Prostate gland (tissue), 2 donors: Measurements from ENCODE around the gene ERP27. TPM values are rescaled to one million over a fixed set of nuclear protein-coding genes. Genes with fewer than 3 reads are reported as not detected.

Source experiments
- DNase-seq: peaks from one replicate; pipeline ENCODE4 v3.0.0-alpha.2; 2019; ENCODE audit warnings: low spot score
- H3K27ac ChIP-seq, 2 donors: fragments of 200-600 bp; sonication (generic); 2 replicates each; pipeline ENCODE4 v1.5.1; 2017 to 2019
- H3K27me3 ChIP-seq: fragments of 200-600 bp; sonication (generic); replicated peaks from 2 replicates; pipeline ENCODE4 v1.5.1; 2019; ENCODE audit not compliant: insufficient read depth
- H3K36me3 ChIP-seq, 2 donors: fragments of 200-600 bp; sonication (generic); 1 replicate in 1 of 2; 2 replicates in 1 of 2; pipeline versions ENCODE4 v1.5.1 to v1.8.1; 2017 to 2019
- H3K4me1 ChIP-seq: fragments of 200-600 bp; sonication (generic); replicated peaks from 2 replicates; pipeline ENCODE4 v1.5.1; 2019
- H3K4me3 ChIP-seq, 2 donors: fragments of 200-600 bp; sonication (generic); 2 replicates each; pipeline ENCODE4 v1.5.1; 2017 to 2019
- H3K9me3 ChIP-seq: fragments of 200-600 bp; sonication (generic); 2 replicates; pipeline ENCODE4 v1.5.1; 2017
- POLR2A ChIP-seq: fragments of 450-650 bp; IDR thresholded peaks from one replicate; pipeline ENCODE4 v1.6.1; 2016; ENCODE audit warnings: antibody characterized with exemption, mild to moderate bottlenecking
- POLR2AphosphoS5 ChIP-seq: sonication (generic); formaldehyde crosslinking; IDR thresholded peaks from one replicate; pipeline ENCODE4 v1.6.1; 2017; ENCODE audit warnings: antibody characterized with exemption
- WGBS: methylation state at CpG from one replicate; pipeline ENCODE4 v1.1.5; 2018; 5-methylcytosine and 5-hydroxymethylcytosine counted together
- intact Hi-C: fragments of 100-400 bp; cut with DNase I; formaldehyde crosslinking; loops from one replicate; pipeline ENCODE4 v1.14.2; 2022
- total RNA-seq, 2 donors: library from RNA; depleted of rRNA; stranded (reverse); fragments of >200 nt; gene quantifications; one replicate each; pipeline ENCODE4 v1.1.0, GENCODE V29; 2016
- TF ChIP-seq, protein P1 (sequence below), 4 experiments: fragments of 200-600 bp in 2 of 4; fragments of 450-650 bp in 2 of 4; sonication (generic) in 2 of 4; IDR thresholded peaks; 1 replicate in 3 of 4; 2 replicates in 1 of 4; pipeline ENCODE4 v1.5.1; 2016 to 2019; ENCODE audit warnings: antibody characterized with exemption in 4 of 4, mild to moderate bottlenecking in 2 of 4, moderate library complexity in 2 of 4

The ERP27 gene
- total RNA-seq, 2 donors from 2014 or later = 0.57 to 2.3 TPM

DNA sequence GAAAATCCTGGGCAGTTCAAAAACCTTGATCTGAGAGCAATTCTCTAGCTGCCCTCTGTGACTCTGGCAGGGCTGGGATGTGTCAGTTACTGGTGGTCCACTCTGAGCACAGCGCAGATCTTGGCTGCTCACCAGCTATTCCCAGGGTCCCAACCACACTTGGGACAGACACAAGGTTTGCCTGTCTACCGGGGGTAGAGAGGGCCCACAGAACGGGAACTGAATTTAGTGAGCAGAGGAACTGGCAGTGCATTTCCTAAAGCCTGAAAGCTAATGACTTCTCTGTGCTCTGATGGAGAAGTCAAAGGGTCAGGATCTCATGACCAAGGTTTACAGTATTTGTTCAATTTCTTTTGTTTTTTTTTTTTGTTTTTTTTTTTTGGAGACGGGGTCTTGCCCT is 37.1 kb upstream of the ERP27 start:
- Histone ChIP-seq H3K27me3 (no peaks in the 10 kb centered on the region), H3K27ac (no peak overlapping the region), H3K4me3 (no peak overlapping the region), H3K9me3 (no peaks in the 10 kb centered on the region), H3K4me1 (no peaks in the 10 kb centered on the region), H3K36me3 (no peaks in the 10 kb centered on the region)
- TF ChIP-seq POLR2AphosphoS5 (no peak), POLR2A (no peak)
- TF ChIP-seq, protein P1, sequence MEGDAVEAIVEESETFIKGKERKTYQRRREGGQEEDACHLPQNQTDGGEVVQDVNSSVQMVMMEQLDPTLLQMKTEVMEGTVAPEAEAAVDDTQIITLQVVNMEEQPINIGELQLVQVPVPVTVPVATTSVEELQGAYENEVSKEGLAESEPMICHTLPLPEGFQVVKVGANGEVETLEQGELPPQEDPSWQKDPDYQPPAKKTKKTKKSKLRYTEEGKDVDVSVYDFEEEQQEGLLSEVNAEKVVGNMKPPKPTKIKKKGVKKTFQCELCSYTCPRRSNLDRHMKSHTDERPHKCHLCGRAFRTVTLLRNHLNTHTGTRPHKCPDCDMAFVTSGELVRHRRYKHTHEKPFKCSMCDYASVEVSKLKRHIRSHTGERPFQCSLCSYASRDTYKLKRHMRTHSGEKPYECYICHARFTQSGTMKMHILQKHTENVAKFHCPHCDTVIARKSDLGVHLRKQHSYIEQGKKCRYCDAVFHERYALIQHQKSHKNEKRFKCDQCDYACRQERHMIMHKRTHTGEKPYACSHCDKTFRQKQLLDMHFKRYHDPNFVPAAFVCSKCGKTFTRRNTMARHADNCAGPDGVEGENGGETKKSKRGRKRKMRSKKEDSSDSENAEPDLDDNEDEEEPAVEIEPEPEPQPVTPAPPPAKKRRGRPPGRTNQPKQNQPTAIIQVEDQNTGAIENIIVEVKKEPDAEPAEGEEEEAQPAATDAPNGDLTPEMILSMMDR (IDR thresholded peaks at IDR 0.05) = no peak
- DNase-seq = no peak
- intact Hi-C loops = no loop called here
- WGBS = 90% methylated on average over 4 of the region's 4 CpGs

GRCh38 chr12:14974633-14975032 is 36.3 kb upstream of the ERP27 start:
- TF ChIP-seq, protein P1 (IDR thresholded peaks at IDR 0.05) = no peak
- TF ChIP-seq POLR2AphosphoS5 (no peak), POLR2A (no peak)
- intact Hi-C loops = no loop called here
- Histone ChIP-seq H3K36me3 (no peaks in the 10 kb centered on the region), H3K9me3 (no peaks in the 10 kb centered on the region), H3K4me1 (no peaks in the 10 kb centered on the region), H3K27ac (no peak overlapping the region), H3K27me3 (no peaks in the 10 kb centered on the region), H3K4me3 (no peak overlapping the region)
- WGBS = 91% methylated on average over 3 of the region's 3 CpGs
- DNase-seq = no peak

DNA sequence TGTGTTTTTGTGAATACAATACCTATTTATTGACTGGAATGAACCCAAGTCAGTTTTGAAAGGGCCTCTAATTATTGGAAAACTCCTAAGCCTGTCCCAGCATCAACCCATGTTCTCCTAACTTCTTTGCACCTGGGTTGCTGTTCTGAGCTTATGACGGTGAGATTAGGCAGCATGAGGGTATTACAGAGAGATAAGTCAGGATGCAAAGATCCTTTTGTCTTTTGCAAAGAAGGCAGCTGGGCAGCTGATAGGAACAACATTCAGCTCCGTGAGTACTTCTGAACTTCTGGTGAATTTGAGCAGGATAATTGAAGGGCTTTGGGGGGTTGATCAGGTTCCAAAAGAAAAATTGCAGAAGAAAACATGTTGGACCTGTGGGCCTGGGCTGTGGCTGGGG is 34.5 kb upstream of the ERP27 start, which contains the start of gene PDE6H:
TSS of gene PDE6H (plus strand) at position 227 of the 400 bp plus-strand sequence. CDS start 4,971 bp downstream, outside the sequence.
- Histone ChIP-seq H3K4me1 (no peaks in the 10 kb centered on the region), H3K36me3 (no peaks in the 10 kb centered on the region), H3K4me3 (no peak within 1 kb of the TSS), H3K27me3 (no peaks in the 10 kb centered on the region), H3K27ac (no peak within 1 kb of the TSS), H3K9me3 (no peaks in the 10 kb centered on the region)
- DNase-seq = no peak
- intact Hi-C loops = no loop called here
- WGBS = 93% methylated on average over 2 of the region's 2 CpGs
- TF ChIP-seq POLR2A (no peak), POLR2AphosphoS5 (no peak)
- TF ChIP-seq, protein P1 (IDR thresholded peaks at IDR 0.05) = no peak

- Histone ChIP-seq H3K36me3 (no peaks in the 10 kb centered on the region), H3K27ac (no peak overlapping the region), H3K27me3 (no peaks in the 10 kb centered on the region), H3K4me3 (no peak overlapping the region), H3K9me3 (no peaks in the 10 kb centered on the region), H3K4me1 (no peaks in the 10 kb centered on the region)
- intact Hi-C loops = no loop called here
- no peak for DNase-seq
- TF ChIP-seq, protein P1 (IDR thresholded peaks at IDR 0.05) = no peak
- TF ChIP-seq POLR2AphosphoS5 (no peak), POLR2A (no peak)
- WGBS = 75% methylated on average over 4 of the region's 4 CpGs
Observed at GRCh38 chr12:14970473-14970872, 32.1 kb upstream of the ERP27 start.

GRCh38 chr12:14968478-14968877 is 30.1 kb upstream of the ERP27 start:
- Histone ChIP-seq H3K27ac (no peak overlapping the region), H3K4me3 (no peak overlapping the region), H3K9me3 (no peaks in the 10 kb centered on the region), H3K36me3 (no peaks in the 10 kb centered on the region), H3K27me3 (no peaks in the 10 kb centered on the region), H3K4me1 (no peaks in the 10 kb centered on the region)
- WGBS = 83% methylated on average over 3 of the region's 3 CpGs
- TF ChIP-seq POLR2AphosphoS5 = no peak
- TF ChIP-seq, protein P1 (IDR thresholded peaks at IDR 0.05) = no peak
- no peak for TF ChIP-seq POLR2A
- intact Hi-C loops = no loop called here
- DNase-seq = no peak
